HEK293 (cell line): Measurements from ENCODE around the gene LRIT1.

Experiments
- BCL11A ChIP-seq: fragments of 450-650 bp; formaldehyde crosslinking; IDR thresholded peaks from 2 replicates; pipeline ENCODE4 v1.5.1; 2016; ENCODE audit warnings: low read depth, missing biosample characterization, missing genetic modification characterization
- CTCF ChIP-seq: fragments of 450-650 bp; formaldehyde crosslinking; IDR thresholded peaks from 2 replicates; pipeline ENCODE4 v1.5.1; 2016; ENCODE audit warnings: missing biosample characterization, missing genetic modification characterization
- EGR2 ChIP-seq: fragments of 450-650 bp; formaldehyde crosslinking; IDR thresholded peaks from 2 replicates; pipeline ENCODE4 v1.5.1; 2016; ENCODE audit warnings: low read depth, missing biosample characterization, missing genetic modification characterization
- ELK4 ChIP-seq: IDR thresholded peaks from 2 replicates; pipeline ENCODE4 v1.6.1; 2011; ENCODE audit warnings: mild to moderate bottlenecking, low read depth, low read length, borderline replicate concordance
- GLI4 ChIP-seq: fragments of 450-650 bp; formaldehyde crosslinking; IDR thresholded peaks from 2 replicates; pipeline ENCODE4 v1.5.1; 2016; ENCODE audit warnings: missing biosample characterization, missing genetic modification characterization
- KLF16 ChIP-seq: fragments of 450-650 bp; formaldehyde crosslinking; IDR thresholded peaks from 2 replicates; pipeline ENCODE4 v1.5.1; 2017; ENCODE audit warnings: missing biosample characterization, missing genetic modification characterization
- KLF17 ChIP-seq: fragments of 450-650 bp; formaldehyde crosslinking; IDR thresholded peaks from 2 replicates; pipeline ENCODE4 v1.5.1; 2016; ENCODE audit warnings: missing biosample characterization, missing genetic modification characterization
- ZNF19 ChIP-seq: fragments of 450-650 bp; formaldehyde crosslinking; IDR thresholded peaks from 2 replicates; pipeline ENCODE4; 2016; ENCODE audit warnings: missing biosample characterization, missing genetic modification characterization, low read depth
- ZNF24 ChIP-seq: fragments of 450-650 bp; formaldehyde crosslinking; IDR thresholded peaks from 2 replicates; pipeline ENCODE4 v1.5.1; 2016; ENCODE audit warnings: missing biosample characterization, missing genetic modification characterization
- ZNF274 ChIP-seq, 2 experiments: fragments of 200-500 bp in 1 of 2; fragments of 450-650 bp in 1 of 2; sonication (Bioruptor generic) in 1 of 2; formaldehyde crosslinking in 1 of 2; IDR thresholded peaks; 2 replicates each; pipeline versions ENCODE4 v1.5.1 to v1.6.1; 2014 to 2016; ENCODE audit warnings: borderline replicate concordance in 1 of 2, inconsistent platforms in 1 of 2, low read length in 1 of 2, missing biosample characterization in 1 of 2, missing genetic modification characterization in 1 of 2
- ZNF37A ChIP-seq: fragments of 450-650 bp; IDR thresholded peaks from 2 replicates; pipeline ENCODE4 v1.5.1; 2018; ENCODE audit warnings: missing biosample characterization, missing genetic modification characterization
- ZNF626 ChIP-seq: fragments of 450-650 bp; sonication (Bioruptor Pico); formaldehyde crosslinking; IDR thresholded peaks from 2 replicates; pipeline ENCODE4 v1.5.1; 2018; ENCODE audit warnings: missing biosample characterization, missing genetic modification characterization, inconsistent platforms
- TF ChIP-seq, protein P1 (sequence below): fragments of 450-650 bp; formaldehyde crosslinking; IDR thresholded peaks from 2 replicates; pipeline ENCODE4 v1.5.1; 2016; ENCODE audit warnings: missing biosample characterization, missing genetic modification characterization

DNA sequence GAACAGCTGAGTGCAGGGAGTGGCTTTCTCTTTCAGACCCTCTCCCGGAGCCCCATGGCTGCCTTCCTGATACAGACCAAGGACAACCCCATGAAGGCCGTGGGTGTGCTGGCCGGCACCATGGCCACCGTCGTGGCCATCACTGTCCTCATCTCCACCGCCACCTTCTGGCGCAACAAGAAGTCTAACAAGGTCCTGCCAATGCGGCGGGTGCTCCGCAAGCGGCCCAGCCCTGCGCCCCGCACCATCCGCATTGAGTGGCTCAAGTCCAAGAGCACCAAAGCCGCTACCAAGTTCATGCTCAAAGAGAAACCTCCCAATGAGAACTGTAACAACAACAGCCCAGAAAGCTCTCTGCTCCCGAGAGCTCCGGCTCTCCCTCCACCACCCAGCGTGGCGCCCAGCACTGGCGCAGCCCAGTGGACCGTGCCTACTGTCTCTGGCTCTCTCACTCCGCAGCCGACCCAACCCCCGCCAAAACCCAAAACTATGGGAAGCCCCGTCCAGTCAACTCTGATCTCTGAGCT lies 27.2 kb downstream of the LRIT1 start:
- TF ChIP-seq GLI4 (tag by site-specific recombination) (no peak), KLF16 (tag by site-specific recombination) (no peak), ZNF274 (IDR thresholded peaks at IDR 0.05; ENCODE audit: low read length) (no peak), ZNF274 (tag by site-specific recombination; IDR thresholded peaks at IDR 0.05; ENCODE audit: borderline replicate concordance) (no peak), ZNF626 (tag by site-specific recombination) (no peak), CTCF (tag by site-specific recombination) (no peak), ZNF37A (tag by site-specific recombination) (no peak), EGR2 (tag by site-specific recombination) (no peak), ELK4 (no peak), KLF17 (tag by site-specific recombination) (no peak), BCL11A (tag by site-specific recombination) (no peak), ZNF24 (tag by site-specific recombination) (no peak), ZNF19 (no peak)
- TF ChIP-seq, protein P1, sequence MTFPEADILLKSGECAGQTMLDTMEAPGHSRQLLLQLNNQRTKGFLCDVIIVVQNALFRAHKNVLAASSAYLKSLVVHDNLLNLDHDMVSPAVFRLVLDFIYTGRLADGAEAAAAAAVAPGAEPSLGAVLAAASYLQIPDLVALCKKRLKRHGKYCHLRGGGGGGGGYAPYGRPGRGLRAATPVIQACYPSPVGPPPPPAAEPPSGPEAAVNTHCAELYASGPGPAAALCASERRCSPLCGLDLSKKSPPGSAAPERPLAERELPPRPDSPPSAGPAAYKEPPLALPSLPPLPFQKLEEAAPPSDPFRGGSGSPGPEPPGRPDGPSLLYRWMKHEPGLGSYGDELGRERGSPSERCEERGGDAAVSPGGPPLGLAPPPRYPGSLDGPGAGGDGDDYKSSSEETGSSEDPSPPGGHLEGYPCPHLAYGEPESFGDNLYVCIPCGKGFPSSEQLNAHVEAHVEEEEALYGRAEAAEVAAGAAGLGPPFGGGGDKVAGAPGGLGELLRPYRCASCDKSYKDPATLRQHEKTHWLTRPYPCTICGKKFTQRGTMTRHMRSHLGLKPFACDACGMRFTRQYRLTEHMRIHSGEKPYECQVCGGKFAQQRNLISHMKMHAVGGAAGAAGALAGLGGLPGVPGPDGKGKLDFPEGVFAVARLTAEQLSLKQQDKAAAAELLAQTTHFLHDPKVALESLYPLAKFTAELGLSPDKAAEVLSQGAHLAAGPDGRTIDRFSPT (tag by site-specific recombination), result no peak
